Hindlimb muscle (tissue), 1 donor: ENCODE data around the gene CSNK1G1. TPM values are rescaled to one million over a fixed set of nuclear protein-coding genes. Genes with fewer than 3 reads are reported as not detected.
A peak's percentile ranks its signal among the peaks of the same experiment; 100 is the strongest.
"Not testable (repeated sequence)": the region's sequence is repeated elsewhere in the genome, so short reads cannot be mapped to it uniquely, and the experiment has no call there.

ENCODE experiments used
- DNase-seq: peaks from one replicate; pipeline ENCODE4 v3.0.0-alpha.2; 2013
- polyA plus RNA-seq: library from polyadenylated mRNA; unstranded; fragments of 120-200 nt; gene quantifications from one replicate; pipeline ENCODE4 v1.2.1, GENCODE V29; 2013; ENCODE audit not compliant: insufficient read length

The CSNK1G1 gene
- polyA plus RNA-seq, 1 donor = 10.9 TPM

DNA sequence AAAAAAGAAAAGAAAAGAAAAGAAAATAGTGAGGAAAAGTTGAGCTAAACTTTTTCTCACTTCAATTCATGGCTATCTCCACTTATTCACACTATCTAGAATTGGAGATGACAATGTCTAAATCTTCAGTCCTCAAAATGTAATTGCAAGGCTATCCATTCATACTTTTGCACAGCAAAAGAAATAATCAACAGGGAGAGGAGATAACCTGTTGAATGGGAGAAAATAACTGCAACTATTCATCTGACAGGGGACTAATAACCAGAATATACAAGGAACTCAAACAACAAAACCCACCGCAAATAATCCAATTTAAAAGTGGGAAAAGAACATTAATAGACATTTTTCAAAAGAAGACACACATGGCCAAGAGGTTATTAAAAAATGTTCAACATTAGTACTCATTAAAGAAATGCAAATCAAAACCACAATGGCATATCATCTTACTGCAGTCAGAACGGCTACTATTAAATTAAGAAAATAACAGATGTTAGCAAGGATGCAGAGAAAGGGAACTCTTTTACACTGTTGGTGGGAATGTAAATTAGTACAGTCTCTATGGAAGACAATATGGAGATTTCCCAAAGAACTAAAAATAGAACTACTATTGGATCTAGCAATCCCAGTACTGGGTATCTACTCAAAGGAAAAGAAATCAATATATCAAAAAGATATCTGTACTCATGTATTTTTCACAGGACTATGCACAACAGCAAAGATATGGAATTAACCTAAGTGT lies 119.6 kb downstream of the CSNK1G1 start:
- DNase-seq = no peak

GRCh38 chr15:64235552-64235951 lies 120.4 kb downstream of the CSNK1G1 start:
- DNase-seq = no peak

GRCh38 chr15:64233299-64233698 lies 122.7 kb downstream of the CSNK1G1 start:
- no peak for DNase-seq

GRCh38 chr15:64232400-64232799 lies 123.6 kb downstream of the CSNK1G1 start:
- no peak for DNase-seq

- no peak for DNase-seq
Measured at GRCh38 chr15:64229129-64229724, 126.7 kb downstream of the CSNK1G1 start.

DNA sequence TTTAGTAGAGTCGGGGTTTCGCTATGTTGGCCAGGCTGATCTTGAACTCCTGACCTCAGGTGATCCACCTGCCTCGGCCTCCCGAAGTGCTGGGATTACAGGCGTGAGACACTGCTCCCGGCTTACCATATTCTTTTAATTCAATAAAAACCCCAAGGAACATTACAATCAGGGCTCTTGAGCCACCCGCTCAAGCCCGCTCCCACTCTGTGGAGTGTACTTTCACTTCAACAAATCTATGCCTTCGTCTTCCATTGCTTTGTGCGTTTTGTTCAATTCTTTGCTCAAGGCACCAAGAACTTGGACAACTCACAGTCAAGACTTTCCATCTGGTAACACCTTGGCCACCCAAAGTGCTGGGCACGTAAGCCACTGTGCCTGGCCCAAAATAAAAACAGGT lies 130.2 kb downstream of the CSNK1G1 start:
- no peak for DNase-seq

DNA sequence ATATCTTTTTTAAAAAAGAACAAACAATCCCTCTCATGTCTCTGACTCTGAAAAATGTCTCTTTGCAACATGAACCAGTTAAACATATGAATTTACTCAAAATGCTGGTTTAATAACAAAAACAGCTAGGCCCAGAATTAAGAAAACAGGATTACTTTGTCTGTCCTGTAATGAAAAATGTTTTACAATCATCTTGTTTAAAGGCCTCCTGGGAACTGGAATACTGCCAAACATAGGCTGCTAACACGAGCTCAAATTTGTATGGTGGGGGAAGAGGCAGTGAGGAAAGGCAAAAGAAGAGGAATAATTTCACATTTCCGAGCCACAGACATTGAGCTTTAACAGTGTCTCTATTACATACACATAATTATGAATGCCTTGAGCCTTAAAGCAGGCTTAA lies 131.5 kb downstream of the CSNK1G1 start:
- DNase-seq = peak; percentile 85

- no peak for DNase-seq
Measured at GRCh38 chr15:64223882-64224281, 132.1 kb downstream of the CSNK1G1 start.

- DNase-seq = no peak
Measured at GRCh38 chr15:64222573-64223366, 133.2 kb downstream of the CSNK1G1 start.

GRCh38 chr15:64221911-64222310 lies 134.1 kb downstream of the CSNK1G1 start:
- DNase-seq = not testable (repeated sequence)

GRCh38 chr15:64217429-64217750 lies 138.6 kb downstream of the CSNK1G1 start:
- not testable (repeated sequence) for DNase-seq

- no peak for DNase-seq
Measured at GRCh38 chr15:64216730-64217428, 139.1 kb downstream of the CSNK1G1 start.

DNA sequence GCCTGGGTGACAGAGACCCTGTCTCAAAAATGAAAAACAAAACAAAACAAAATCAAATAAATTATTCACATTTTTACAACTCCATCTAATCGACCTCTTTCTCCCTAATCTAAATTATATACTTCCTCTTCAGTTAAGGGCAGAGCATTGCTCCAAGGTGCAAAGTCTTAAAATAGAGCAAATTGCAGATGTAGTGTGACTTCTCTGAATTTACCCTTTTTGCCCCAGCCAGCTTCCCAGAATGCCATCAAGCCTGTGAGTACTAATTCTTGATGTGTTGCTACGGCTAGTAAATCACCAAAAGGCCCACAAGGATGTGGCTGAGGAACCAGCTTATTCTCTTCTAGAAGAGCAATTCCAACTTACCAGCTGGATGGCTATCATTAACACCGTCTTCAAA lies 139.8 kb downstream of the CSNK1G1 start:
- no peak for DNase-seq

DNA sequence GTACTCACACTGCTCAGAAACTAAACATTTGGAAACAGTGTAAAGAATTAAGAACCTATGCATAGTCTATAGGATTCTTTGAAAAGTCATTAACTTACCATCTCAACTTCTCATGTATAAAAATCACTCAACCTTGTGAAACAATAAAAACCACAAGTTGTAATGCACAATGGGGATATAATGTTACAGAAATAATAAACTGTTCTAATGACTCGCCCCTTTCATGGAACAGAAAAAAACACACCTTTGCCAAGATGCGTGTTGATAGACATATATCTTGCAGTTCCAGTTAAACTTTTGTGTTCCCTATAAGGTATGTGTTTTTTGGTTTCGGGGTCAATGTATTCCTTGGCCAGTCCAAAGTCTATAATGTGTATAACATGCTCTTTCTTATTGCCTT lies 142.3 kb downstream of the CSNK1G1 start:
- no peak for DNase-seq

DNA sequence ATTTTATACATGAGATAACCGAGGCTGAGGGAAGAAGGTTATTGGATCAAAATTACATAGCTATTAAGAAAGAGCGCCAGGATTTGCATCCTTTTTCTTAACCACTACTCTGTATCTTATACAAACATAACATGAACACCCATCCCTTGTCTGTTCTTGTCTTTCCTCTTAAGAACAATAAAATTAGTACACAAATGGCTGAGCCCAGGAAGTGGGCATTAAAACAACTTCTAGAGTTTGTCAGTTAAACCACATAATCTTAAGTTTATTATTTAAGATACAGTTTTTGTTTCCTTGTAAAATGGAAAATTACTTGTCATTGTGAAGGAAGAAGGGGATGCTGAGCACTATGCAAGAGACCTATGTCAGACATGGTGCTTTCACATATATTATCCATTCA lies 144.3 kb downstream of the CSNK1G1 start:
- no peak for DNase-seq

DNA sequence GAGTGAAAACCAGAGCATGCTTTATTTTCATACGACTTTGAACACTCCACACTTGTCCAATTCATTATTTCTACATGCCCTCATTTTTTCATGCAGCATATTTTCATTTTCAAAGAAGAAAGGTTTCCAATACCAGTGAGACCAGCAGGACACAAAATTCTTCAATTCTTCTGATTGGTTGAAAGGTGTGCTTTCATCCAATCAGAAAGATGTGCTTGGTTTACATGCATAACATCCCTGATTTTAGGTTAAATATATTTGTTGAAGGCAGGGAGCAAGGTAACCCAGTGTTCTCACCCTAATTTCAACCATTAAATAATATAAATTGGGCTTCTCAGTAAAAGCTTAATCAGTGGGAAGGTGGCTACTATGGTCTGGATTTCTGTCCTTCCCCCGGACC lies 145.6 kb downstream of the CSNK1G1 start:
- no peak for DNase-seq

DNA sequence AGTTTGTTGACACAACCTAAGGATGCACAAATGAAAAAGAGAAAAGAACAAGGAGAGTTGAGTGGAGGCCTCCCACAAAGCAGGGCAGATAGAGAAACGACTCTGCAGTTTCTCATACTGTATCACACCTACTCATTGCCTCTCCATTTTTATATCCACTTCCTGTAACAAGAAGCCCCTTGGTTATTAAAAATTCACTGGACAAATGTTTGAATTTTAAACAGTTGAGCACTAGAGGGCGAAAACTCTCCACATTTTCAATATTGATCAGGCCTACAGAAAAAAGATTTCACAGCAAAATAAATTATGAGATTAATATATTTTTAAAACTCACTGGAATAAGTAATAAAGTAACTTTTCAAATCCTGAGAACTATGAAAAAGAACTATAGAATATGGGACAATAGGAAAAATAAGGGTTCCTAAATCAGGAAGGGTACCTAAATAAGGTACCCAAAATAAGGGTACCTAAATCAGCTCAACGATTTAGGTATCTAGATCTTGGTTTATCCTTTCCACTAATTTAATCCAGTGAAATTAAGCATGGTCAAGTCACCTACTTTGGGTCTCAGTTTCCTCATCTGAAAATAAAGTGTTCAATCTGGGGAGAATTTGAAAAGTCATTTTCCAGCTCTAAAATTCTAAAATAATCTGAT lies 146.2 kb downstream of the CSNK1G1 start:
- peak; percentile 21 for DNase-seq

DNA sequence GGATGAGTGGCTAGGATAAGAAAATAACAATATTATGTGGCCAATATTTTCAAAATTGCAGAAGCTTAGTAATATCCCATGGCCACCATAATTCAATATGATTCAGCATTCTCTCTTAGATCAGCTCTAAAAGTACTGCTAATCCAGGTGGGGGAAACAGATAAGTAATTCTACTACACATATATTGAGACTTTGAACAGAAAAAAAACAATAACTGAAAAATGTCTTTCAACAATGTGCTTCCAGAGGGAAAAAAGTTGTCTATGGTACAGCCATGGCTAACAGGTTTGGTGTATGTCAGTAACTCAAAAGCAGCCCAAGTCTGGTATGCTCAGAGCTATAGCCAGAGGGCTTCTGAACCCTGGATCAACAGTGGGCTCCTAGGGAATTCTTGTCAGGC lies 150.8 kb downstream of the CSNK1G1 start:
- DNase-seq = no peak

DNA sequence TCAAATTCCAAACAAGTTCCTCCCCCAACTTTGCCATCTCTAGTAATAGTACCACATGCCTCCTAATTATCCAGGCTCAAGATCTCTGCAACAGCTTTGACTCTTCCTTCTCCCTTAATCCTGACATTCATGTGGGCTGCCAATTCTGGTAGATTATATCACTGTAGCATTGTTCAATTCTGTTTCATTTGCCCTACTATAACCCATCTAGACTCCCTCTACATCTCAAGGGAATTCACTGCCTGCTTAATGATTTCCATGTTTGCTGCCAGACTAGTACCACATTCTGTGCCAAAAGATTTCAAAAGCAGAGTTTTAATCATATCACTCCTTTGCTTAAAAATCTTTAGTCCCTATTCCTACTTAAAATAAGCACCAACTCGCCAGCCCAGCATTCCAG lies 158.5 kb downstream of the CSNK1G1 start:
- DNase-seq = no peak

- DNase-seq = no peak
Measured at GRCh38 chr15:64193971-64194370, 162.0 kb downstream of the CSNK1G1 start.

GRCh38 chr15:64191971-64192830 lies 163.8 kb downstream of the CSNK1G1 start:
- no peak for DNase-seq
